DMS53 treated with DMSO at 0.1 percent for 48 hours (cell line): ENCODE results near the gene NPTX2.
"Not testable (repeated sequence)": the region's sequence is repeated elsewhere in the genome, so short reads cannot be mapped to it uniquely, and the experiment has no call there.

Source experiments
- DNase-seq: peaks from one replicate; lab custom pipeline; 2025; ENCODE audit not compliant: unreplicated experiment; lab: John Stamatoyannopoulos, UW

NPTX2 gene

GRCh38 chr7:98617051-98617959 is at the start of gene NPTX2:
TSS of gene NPTX2 (plus strand) at chr7:98617285. CDS start at chr7:98617462, 177 bp downstream.
- DNase-seq, result no peak

GRCh38 chr7:98567991-98568390 is 49.1 kb upstream of the NPTX2 start:
- no peak for DNase-seq

- no peak for DNase-seq
These were observed 48.2 kb upstream of the NPTX2 start for GRCh38 chr7:98568891-98569290.

GRCh38 chr7:98569691-98570337 is 47.3 kb upstream of the NPTX2 start:
- DNase-seq, result no peak

- no peak for DNase-seq
These were observed 46.1 kb upstream of the NPTX2 start for GRCh38 chr7:98571006-98571405.

GRCh38 chr7:98571986-98572385 is 45.1 kb upstream of the NPTX2 start:
- no peak for DNase-seq

- DNase-seq, result not testable (repeated sequence)
These were observed 44.4 kb upstream of the NPTX2 start for GRCh38 chr7:98572716-98573115.

GRCh38 chr7:98573816-98574215 is 43.3 kb upstream of the NPTX2 start:
- DNase-seq, result no peak

GRCh38 chr7:98575878-98576277 is 41.2 kb upstream of the NPTX2 start:
- no peak for DNase-seq

- no peak for DNase-seq
These were observed 32.3 kb upstream of the NPTX2 start for GRCh38 chr7:98584830-98585229.

- DNase-seq, result no peak
These were observed 25.2 kb upstream of the NPTX2 start for GRCh38 chr7:98591926-98592325.

- no peak for DNase-seq
These were observed 22.7 kb upstream of the NPTX2 start for GRCh38 chr7:98594348-98594747.

- no peak for DNase-seq
These were observed 22.3 kb upstream of the NPTX2 start for GRCh38 chr7:98594787-98595186.

GRCh38 chr7:98598846-98599615 is 18.1 kb upstream of the NPTX2 start:
- no peak for DNase-seq

- DNase-seq, result no peak
These were observed 17.2 kb upstream of the NPTX2 start for GRCh38 chr7:98599886-98600285.

GRCh38 chr7:98602755-98603398 is 14.2 kb upstream of the NPTX2 start:
- DNase-seq, result no peak

GRCh38 chr7:98603399-98603788 is 13.7 kb upstream of the NPTX2 start:
- no peak for DNase-seq

GRCh38 chr7:98613601-98614425 is 3.3 kb upstream of the NPTX2 start:
- no peak for DNase-seq

GRCh38 chr7:98616381-98617050 is 569 bp upstream of the NPTX2 start:
- DNase-seq, result no peak

- no peak for DNase-seq
These were observed 904 bp downstream of the NPTX2 start for GRCh38 chr7:98617960-98618418.
